H1 (cell line): Measurements from ENCODE around the gene CDKN1A.
"Not testable (repeated sequence)": the region's sequence is repeated elsewhere in the genome, so short reads cannot be mapped to it uniquely, and the experiment has no call there.

ENCODE experiments used
- ATF3 ChIP-seq: IDR thresholded peaks from 2 replicates; pipeline ENCODE4 v1.6.1; 2011; ENCODE audit warnings: low read depth, mild to moderate bottlenecking, low read length; ENCODE audit not compliant: insufficient read depth
- CREB1 ChIP-seq: IDR thresholded peaks from 2 replicates; pipeline ENCODE4 v1.6.1; 2012; ENCODE audit warnings: inconsistent platforms
- CTCF ChIP-seq, 3 experiments: IDR thresholded peaks; 1 replicate in 2 of 3; 2 replicates in 1 of 3; pipeline versions ENCODE4 v1.5.1 to v1.6.1; 2011; ENCODE audit warnings: low read length in 3 of 3, mild to moderate bottlenecking in 3 of 3, inconsistent platforms in 2 of 3, low read depth in 1 of 3, moderate library complexity in 1 of 3; ENCODE audit not compliant: insufficient read depth in 1 of 3; ENCODE audit errors: control extremely low read depth in 1 of 3
- EP300 ChIP-seq, 2 experiments: IDR thresholded peaks; 1 replicate in 1 of 2; 2 replicates in 1 of 2; pipeline ENCODE4 v1.6.1; 2011 to 2012; ENCODE audit warnings: low read depth in 2 of 2, low read length in 2 of 2, mild to moderate bottlenecking in 2 of 2, borderline replicate concordance in 1 of 2, inconsistent platforms in 1 of 2, moderate library complexity in 1 of 2
- EZH2 ChIP-seq: fragments of 200-600 bp; sonication (generic); IDR thresholded peaks from 2 replicates; pipeline ENCODE4 v1.7.1; 2012; ENCODE audit warnings: low read depth, mild to moderate bottlenecking, moderate library complexity, low read length, inconsistent platforms; ENCODE audit not compliant: severe bottlenecking
- GTF2F1 ChIP-seq: IDR thresholded peaks from 2 replicates; pipeline ENCODE4 v1.6.1; 2012; ENCODE audit warnings: low read depth, low read length, improper control_type of control experiment, borderline replicate concordance
- HDAC6 ChIP-seq: IDR thresholded peaks from one replicate; pipeline ENCODE4 v1.7.1; 2012; ENCODE audit warnings: low read depth, mild to moderate bottlenecking, inconsistent platforms, low read length, moderate library complexity
- JUN ChIP-seq: IDR thresholded peaks from 2 replicates; pipeline ENCODE4 v1.6.1; 2011; ENCODE audit warnings: low read depth, mild to moderate bottlenecking, improper control_type of control experiment, low read length
- JUND ChIP-seq: IDR thresholded peaks from 2 replicates; pipeline ENCODE4 v1.6.1; 2011; ENCODE audit warnings: mild to moderate bottlenecking, improper control_type of control experiment, low read length
- POLR2A ChIP-seq, 2 experiments: IDR thresholded peaks; 1 replicate in 1 of 2; 2 replicates in 1 of 2; pipeline ENCODE4 v1.6.1; 2011; ENCODE audit warnings: low read depth in 2 of 2, low read length in 2 of 2, mild to moderate bottlenecking in 2 of 2; ENCODE audit errors: control extremely low read depth in 1 of 2
- RAD21 ChIP-seq, 2 experiments: IDR thresholded peaks in 1 of 2; conservative IDR thresholded peaks in 1 of 2; 2 replicates each; pipeline ENCODE4 v1.6.1; 2011; ENCODE audit warnings: low read depth in 2 of 2, low read length in 2 of 2, improper control_type of control experiment in 1 of 2, inconsistent platforms in 1 of 2, mild to moderate bottlenecking in 1 of 2, moderate library complexity in 1 of 2
- SP2 ChIP-seq: IDR thresholded peaks from 2 replicates; pipeline ENCODE4 v1.6.1; 2012; ENCODE audit warnings: mild to moderate bottlenecking, low read length, inconsistent platforms
- TAF7 ChIP-seq: optimal IDR thresholded peaks from 2 replicates; pipeline ENCODE3; 2011; ENCODE audit warnings: low read depth, mild to moderate bottlenecking, inconsistent platforms, low read length, moderate library complexity, borderline replicate concordance
- ZNF274 ChIP-seq: IDR thresholded peaks from 2 replicates; pipeline ENCODE4 v1.7.0; 2012; ENCODE audit warnings: low read length, borderline replicate concordance; ENCODE audit errors: extremely low read depth

DNA sequence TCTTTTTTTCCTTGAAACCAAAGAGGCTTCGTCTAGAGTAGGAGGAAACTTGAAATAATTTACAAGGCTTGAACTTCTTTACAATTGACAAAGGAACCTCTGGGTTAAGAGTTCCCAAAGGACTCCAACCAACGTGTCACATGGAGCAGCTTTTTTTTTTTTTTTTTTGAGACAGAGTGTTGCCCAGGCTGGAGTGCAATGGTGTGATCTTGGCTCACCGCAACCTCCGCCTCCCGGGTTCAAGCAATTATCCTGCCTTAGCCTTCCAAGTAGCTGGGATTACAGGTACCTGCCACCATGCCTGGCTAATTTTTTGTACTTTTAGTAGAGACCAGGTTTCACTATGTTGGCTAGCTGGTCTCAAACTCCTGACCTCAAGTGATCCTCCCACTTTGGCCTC, 24.0 kb upstream of the CDKN1A start:
- TF ChIP-seq RAD21 (IDR thresholded peaks at IDR 0.05 in 1 of 2, conservative IDR thresholded peaks at IDR 0.05 in 1 of 2; ENCODE audit: low read depth in 2 of 2, low read length in 2 of 2); ZNF274; GTF2F1; HDAC6; POLR2A (IDR thresholded peaks at IDR 0.05; ENCODE audit: control extremely low read depth in 1 of 2, low read depth in 2 of 2, low read length in 2 of 2); CTCF (IDR thresholded peaks at IDR 0.05; ENCODE audit: control extremely low read depth in 1 of 3, insufficient read depth in 1 of 3, low read depth in 1 of 3, low read length in 3 of 3); TAF7; CREB1; EP300 (IDR thresholded peaks at IDR 0.05; ENCODE audit: borderline replicate concordance in 1 of 2, low read depth in 2 of 2, low read length in 2 of 2); EZH2; JUN; JUND; SP2; ATF3: not testable (repeated sequence)
